ENCODE results near the gene HDAC7. TPM values are rescaled to one million over a fixed set of nuclear protein-coding genes. Genes with fewer than 3 reads are reported as not detected.

HDAC7 gene
- 152 TPM for total RNA-seq

GRCh38 chr12:47819896-47820630 is at the start of gene HDAC7:
Gene HDAC7, minus strand, starts transcription at chr12:47819903. Its CDS starts 118 bp downstream, at chr12:47819785.
- intact Hi-C loops (cut with DNase I), result no loop called here
- ATAC-seq (peak; percentile 47), DNase-seq (ENCODE audit: low spot score) (peak; percentile 91)

- no peak for ATAC-seq
- no peak for DNase-seq (ENCODE audit: low spot score)
- intact Hi-C loops (cut with DNase I), result no loop called here
These were observed 48.9 kb upstream of the HDAC7 start for GRCh38 chr12:47868552-47869031.

GRCh38 chr12:47868041-47868440 is 48.3 kb upstream of the HDAC7 start:
- DNase-seq (ENCODE audit: low spot score) (no peak), ATAC-seq (no peak)
- intact Hi-C loops (cut with DNase I), result no loop called here

GRCh38 chr12:47867495-47867941 is 47.8 kb upstream of the HDAC7 start:
- intact Hi-C loops (cut with DNase I), result no loop called here
- DNase-seq (ENCODE audit: low spot score) (no peak), ATAC-seq (peak; percentile 27)

GRCh38 chr12:47864646-47865235 is 45.0 kb upstream of the HDAC7 start:
- ATAC-seq, result no peak
- intact Hi-C loops (cut with DNase I), result no loop called here
- no peak for DNase-seq (ENCODE audit: low spot score)

GRCh38 chr12:47863985-47864384 is 44.3 kb upstream of the HDAC7 start:
- no peak for ATAC-seq
- intact Hi-C loops (cut with DNase I), result no loop called here
- no peak for DNase-seq (ENCODE audit: low spot score)

GRCh38 chr12:47863467-47863866 is 43.8 kb upstream of the HDAC7 start:
- intact Hi-C loops (cut with DNase I), result no loop called here
- DNase-seq (ENCODE audit: low spot score) (no peak), ATAC-seq (no peak)

GRCh38 chr12:47862881-47863280 is 43.2 kb upstream of the HDAC7 start:
- no peak for ATAC-seq
- intact Hi-C loops (cut with DNase I), result no loop called here

GRCh38 chr12:47862167-47862750 is 42.6 kb upstream of the HDAC7 start:
- no peak for DNase-seq (ENCODE audit: low spot score)
- no peak for ATAC-seq
- intact Hi-C loops (cut with DNase I), result no loop called here

More at GRCh38 chr12:47862881-47863280, 43.2 kb upstream of the HDAC7 start:
- no peak for DNase-seq (ENCODE audit: low spot score)

- intact Hi-C loops (cut with DNase I), result no loop called here
- no peak for ATAC-seq
- no peak for DNase-seq (ENCODE audit: low spot score)
These were observed 41.2 kb upstream of the HDAC7 start for GRCh38 chr12:47860873-47861272.

- intact Hi-C loops (cut with DNase I), result no loop called here
- ATAC-seq, result no peak
- DNase-seq (ENCODE audit: low spot score), result no peak
These were observed 40.7 kb upstream of the HDAC7 start for GRCh38 chr12:47860279-47860841.

GRCh38 chr12:47858511-47859266 is 39.0 kb upstream of the HDAC7 start:
- ATAC-seq, result no peak

GRCh38 chr12:47856721-47857575 is 37.2 kb upstream of the HDAC7 start:
- ATAC-seq (no peak), DNase-seq (ENCODE audit: low spot score) (no peak)
- intact Hi-C loops (cut with DNase I), result no loop called here

More at GRCh38 chr12:47858511-47859266, 39.0 kb upstream of the HDAC7 start:
- no peak for DNase-seq (ENCODE audit: low spot score)
- intact Hi-C loops (cut with DNase I), result no loop called here

- intact Hi-C loops (cut with DNase I), result no loop called here
- DNase-seq (ENCODE audit: low spot score) (no peak), ATAC-seq (no peak)
These were observed 36.4 kb upstream of the HDAC7 start for GRCh38 chr12:47856094-47856493.

GRCh38 chr12:47855502-47855901 is 35.8 kb upstream of the HDAC7 start:
- DNase-seq (ENCODE audit: low spot score) (no peak), ATAC-seq (no peak)
- intact Hi-C loops (cut with DNase I), result no loop called here

GRCh38 chr12:47854531-47854930 is 34.8 kb upstream of the HDAC7 start:
- ATAC-seq (no peak), DNase-seq (ENCODE audit: low spot score) (no peak)
- intact Hi-C loops (cut with DNase I), result no loop called here

GRCh38 chr12:47852096-47852571 is 32.4 kb upstream of the HDAC7 start:
- DNase-seq (ENCODE audit: low spot score) (no peak), ATAC-seq (peak; percentile 73)
- intact Hi-C loops (cut with DNase I), result no loop called here

- DNase-seq (ENCODE audit: low spot score) (no peak), ATAC-seq (no peak)
- intact Hi-C loops (cut with DNase I), result no loop called here
These were observed 31.7 kb upstream of the HDAC7 start for GRCh38 chr12:47851303-47851952.
